Stimulated activated CD8-positive, alpha-beta memory T cell treated with anti-CD3 and anti-CD28 coated beads, Interleukin-15, amount 100 ng/mL, for 4 hours (primary cell): Measurements from ENCODE around the gene NCAM1.
"Not testable (repeated sequence)": the region's sequence is repeated elsewhere in the genome, so short reads cannot be mapped to it uniquely, and the experiment has no call there.

Experiments
- DNase-seq, 2 donors: peaks; one replicate each; pipeline ENCODE4 v3.0.0-alpha.2; 2020; ENCODE audit warnings: low read depth in 2 of 2

NCAM1 gene

DNA sequence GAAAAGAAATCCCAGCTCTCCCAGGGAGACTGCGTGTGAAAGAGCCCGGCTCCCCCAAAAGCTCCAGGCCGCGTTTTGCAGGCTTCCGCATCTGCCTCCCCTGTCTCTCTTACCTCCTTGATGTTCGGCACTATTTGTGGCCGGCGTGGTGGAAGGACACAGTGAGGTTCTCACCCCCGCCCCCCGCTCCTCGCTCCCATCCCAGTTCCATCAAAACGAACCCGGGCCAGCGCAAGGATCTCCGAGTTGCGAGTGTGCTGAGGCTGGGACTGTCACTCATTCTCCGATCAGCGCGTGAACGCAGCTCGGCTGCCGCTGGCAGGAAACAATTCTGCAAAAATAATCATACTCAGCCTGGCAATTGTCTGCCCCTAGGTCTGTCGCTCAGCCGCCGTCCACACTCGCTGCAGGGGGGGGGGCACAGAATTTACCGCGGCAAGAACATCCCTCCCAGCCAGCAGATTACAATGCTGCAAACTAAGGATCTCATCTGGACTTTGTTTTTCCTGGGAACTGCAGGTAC, at the start of gene NCAM1:
NCAM1 (plus strand) TSS at position 275 of the 523 bp plus-strand sequence.
- DNase-seq, result no peak

DNA sequence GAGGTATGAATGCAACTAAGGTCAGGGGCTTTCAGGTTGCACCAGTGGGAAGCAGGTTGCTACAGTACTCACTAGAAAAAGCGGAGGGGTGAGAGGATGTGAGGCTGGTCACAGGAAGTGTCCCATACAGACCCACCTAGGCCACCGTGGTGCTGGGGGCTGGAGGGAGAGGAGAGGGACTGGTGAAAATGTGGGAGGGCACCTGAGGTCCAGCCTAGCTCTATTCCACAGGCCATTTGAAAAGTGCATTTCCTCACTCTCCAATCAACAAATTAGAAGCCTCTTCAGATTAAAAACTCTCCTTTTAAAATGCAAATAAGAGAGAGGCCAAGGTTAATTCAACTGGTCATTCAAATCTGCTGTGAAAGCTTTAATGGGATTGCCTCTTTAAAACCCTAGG, 38.6 kb upstream of the NCAM1 start:
- no peak for DNase-seq

DNA sequence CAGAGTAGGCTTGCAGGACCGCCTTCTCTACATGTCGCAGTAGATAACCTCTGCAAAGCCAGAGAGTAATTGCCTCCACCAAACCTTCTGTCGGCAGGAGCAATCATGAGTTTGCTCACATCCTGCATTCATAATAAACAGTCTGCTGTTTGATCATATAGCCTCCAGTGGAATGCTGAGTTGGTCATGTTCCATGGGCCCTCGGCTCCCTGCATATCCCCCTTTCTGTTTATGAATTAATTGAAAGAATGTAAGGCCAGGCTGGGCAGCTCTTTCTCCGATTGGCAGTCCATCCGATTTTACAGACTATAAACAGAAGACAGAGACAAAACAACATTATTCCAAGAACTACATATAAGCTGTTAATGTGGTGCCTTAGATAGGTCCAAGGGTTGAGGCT, 36.4 kb upstream of the NCAM1 start:
- DNase-seq, result not testable (repeated sequence)

DNA sequence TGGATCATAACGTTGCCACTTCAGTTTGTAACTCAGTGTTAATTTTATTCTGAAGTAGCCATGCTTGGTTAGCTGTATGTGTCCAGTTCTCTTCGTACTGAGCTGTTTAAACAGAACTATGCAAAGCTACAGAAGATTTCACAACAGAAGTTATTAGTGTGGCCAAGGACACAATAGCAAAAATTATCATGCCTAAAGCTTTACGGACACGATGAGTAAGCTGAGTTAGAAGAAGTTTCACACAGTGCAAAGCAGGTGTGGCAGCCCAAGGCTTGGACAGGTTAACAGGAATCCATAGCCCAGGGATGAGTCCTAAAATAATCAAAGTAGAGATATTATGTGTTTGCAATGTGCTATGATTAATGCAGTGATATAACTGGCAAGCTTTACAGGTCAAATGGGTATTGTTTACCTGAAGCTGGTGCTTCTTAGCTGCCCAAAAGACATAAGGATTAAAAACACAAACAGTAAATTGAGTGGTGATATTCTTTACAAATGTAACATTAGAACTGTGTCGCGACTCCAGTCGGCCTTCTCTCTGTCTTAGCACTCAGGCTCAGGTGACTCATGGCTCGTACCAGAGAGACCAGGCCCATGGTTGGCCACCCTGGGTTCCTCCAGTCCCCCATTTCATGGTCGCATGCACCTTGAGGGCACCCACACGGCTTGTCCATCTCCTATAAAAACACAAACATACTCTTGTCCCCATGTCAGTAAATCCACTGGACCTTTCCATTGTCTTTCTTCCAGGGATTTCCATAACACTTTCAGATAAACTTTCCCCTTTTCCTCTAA, 35.5 kb upstream of the NCAM1 start:
- no peak for DNase-seq

DNA sequence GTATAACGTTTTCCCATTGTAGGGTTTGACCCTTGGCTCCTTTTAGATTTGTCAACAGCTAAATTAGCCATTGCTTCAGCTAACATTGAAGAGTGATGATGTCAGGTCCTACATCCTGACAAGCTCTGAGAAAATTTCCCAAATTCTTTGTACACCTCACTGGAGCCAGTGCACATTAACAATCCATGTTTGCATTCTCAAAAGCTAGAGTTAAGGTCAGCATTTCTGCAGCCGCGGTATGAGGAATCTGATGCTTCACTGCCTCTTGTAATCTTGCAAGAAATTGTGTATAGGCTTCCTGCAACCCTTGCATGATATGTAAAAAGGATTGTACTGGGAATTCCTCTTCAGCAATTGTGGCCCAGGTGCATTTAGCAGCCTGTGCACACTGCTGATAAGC, 33.1 kb upstream of the NCAM1 start:
- DNase-seq, result no peak

DNA sequence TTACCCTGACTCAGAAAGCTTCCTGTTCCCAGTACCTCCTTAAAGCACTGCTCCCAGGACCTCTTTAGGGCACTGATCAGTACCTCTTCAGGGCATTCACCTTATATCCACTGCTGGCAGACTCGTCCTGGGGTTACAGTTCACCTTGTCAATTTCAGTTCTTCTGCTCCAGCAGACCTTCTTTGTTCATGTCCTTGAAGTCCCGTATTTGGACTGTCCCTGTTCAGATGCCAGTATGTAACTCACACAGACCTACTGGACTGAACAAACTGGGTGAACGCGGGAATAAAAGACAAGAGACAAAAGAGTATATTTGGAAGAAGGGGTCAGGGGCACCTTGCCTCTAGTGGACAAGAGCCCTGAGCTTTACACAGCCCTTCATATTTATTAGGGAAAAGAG, 31.8 kb upstream of the NCAM1 start:
- DNase-seq, result no peak

DNA sequence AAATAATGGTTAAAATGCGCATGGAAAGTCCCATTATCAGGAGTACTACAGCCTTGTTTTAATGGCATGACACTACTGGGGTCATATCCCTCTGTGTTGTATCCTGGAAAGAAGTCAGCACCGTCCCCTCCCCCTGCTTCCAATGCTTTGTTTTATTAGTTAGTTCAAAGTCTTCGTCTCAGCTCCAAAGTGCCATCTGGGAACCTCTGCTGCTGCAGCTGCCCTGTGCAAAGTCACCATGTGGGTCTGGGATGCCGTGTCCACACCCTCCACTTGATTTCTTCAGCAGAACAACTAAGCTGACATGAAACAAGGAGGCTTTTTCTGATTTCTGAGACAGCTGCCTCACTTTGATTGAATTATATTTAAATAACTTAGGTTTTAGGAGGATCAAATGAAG, 29.5 kb upstream of the NCAM1 start:
- no peak for DNase-seq

DNA sequence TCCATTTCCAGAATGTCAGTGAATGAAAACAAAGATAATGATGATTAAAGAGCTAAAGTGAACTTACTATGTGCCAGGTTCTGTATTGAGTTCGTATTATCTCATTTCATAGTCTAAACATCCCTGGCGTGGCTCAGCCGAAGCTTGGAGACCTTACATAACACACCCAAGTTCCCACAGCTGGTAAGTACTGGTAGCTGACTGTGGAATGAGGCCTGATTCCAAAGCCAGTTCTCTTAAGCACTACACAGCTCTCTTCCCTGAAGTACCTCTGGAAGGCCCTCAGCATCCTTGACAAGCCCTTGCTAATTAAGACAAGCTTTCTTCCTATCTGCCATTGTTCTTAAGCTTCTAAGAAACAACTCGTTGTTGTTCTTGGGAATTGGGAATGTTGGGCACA, 28.6 kb upstream of the NCAM1 start:
- no peak for DNase-seq

DNA sequence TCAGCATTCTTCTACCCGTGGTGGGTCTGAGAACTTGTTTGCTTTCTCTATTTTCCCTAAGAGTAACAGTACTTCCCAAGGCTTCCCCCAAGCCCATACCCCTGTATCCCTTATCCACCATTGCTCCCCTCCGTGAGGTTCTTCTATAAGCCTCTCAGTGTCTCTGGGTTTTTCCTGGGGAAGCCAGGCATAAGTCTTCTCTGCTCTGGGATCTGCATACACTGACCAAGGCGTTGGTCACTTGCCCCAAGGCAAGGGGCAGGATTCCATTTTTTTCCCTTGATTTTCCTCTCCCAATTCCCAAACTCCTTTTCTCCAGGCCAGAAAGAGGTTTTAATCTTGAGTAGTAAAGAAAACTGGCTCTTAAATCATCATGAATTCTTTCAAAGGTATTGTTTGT, 27.2 kb upstream of the NCAM1 start:
- no peak for DNase-seq

DNA sequence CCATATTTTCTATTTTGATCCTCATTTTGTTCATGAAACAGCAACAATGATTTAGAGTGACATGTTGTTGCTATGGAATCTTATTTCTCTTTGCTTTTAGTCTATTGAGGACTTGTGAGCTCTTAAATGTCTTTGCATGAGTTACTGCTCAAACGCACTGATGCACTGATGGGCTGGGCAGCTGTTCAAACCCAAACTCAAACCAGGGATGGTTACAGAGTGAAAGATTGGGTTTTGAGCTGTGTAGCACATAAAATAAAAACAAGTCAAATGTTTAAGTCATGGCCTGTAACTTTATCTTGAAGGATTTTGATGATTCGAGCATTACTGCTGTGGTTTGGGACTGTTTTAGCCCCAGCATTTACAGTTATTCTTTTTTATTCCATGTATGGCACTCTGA, 20.1 kb upstream of the NCAM1 start:
- DNase-seq, result no peak

DNA sequence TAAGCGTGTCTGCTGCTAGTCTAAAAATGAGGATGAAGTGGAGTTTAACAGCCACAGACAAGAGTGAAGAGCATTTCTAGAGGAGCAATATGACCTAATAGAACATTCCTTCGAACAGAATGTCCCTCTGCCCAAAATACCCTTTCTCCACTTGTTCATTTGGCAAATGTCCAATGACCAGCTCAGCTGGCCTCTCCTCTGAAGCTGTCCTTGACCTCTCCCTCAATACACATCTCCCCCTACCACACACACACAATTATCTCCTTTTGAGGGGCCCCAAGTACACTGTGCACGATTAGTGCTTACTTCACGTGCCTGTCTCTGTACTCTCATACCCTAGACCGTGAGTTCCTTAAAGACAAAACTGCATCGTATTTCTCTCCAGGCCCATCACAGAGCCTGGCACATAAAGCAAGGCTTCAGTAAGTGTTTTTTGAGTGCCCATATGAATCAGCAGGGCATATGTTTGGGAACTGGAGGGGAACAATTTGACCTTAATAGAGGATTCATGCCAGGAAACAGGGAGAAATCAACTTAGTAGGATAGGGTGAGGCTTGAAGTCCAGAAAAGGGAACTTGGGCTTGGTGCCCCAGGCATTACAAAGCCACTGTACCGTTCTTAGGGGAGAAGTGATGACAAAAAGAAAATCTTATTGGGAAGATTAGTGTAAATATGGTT, 18.1 kb upstream of the NCAM1 start:
- no peak for DNase-seq

DNA sequence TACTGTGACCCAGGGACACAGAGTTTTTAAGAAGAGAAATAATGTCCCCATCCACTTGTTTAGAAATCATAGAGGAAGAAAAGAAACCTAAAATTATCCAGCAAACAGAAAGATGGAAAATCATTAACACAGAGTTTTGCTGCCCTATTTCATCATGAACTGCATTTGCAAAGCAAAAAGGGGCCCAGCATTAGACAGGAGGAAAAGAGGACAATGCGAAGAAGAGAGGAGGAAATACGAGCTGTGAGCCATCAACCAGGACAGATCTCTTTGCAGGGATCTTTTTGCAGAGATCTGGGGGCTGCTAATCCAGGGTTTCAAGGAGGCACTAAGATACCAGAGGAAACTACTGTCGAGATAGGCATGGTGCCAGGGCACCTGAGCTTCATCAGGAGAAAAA, 14.4 kb upstream of the NCAM1 start:
- no peak for DNase-seq

DNA sequence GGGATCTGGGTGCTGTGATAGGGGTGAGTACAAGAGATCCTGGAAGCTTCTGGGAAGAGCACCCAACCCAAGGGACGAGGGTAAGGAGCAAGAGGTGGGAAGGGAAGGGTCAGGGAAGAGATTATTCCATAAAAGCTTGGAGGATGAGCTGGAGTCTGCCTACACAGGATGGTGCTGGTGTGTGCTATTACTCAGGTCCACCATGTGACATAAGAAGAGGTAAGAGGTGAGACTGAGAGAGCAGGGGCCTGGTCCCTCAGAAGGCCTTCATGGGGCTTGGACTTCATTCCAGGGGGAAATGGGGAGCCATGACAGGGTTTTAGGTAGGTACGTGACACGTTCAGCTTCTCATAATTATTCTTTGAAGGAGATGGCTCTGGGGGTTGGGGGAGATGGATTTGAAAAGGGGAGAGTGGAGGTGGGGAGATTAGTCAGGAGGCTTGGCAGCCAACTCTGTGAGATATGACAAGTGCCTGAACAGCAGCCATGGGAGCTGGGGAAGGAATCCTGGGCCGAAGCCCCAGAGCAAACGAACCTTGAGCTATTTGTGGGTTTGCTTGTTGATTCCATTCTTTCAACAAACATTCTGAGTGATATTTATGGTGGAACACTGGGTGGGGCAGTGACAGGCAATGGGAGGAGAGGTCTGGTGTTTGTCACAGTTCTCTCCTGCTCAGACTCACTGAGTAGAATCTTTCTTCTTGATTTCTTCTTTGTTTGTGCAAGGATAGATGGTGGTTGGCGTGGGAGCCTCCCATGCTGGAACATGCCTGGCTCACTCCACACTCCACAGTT, 11.2 kb upstream of the NCAM1 start:
- no peak for DNase-seq

DNA sequence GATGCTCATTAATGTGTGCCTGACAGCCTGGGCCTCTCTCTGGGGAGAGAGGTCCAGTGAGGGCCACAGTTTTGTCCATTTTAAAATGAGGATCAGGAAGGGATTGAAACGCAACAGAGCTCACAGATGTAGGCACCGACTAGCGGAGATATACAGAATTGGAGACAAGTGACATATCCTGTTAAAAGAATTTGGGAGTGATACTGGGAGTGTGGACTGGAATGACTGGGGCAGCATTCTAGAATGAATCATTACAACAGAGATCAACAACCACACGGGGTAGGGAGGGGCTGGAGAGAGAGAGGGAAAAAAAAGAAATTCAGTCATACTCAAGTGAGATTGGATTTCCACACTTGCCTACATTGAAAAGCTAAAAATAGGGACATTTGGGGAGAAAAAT, 2.5 kb upstream of the NCAM1 start:
- no peak for DNase-seq

DNA sequence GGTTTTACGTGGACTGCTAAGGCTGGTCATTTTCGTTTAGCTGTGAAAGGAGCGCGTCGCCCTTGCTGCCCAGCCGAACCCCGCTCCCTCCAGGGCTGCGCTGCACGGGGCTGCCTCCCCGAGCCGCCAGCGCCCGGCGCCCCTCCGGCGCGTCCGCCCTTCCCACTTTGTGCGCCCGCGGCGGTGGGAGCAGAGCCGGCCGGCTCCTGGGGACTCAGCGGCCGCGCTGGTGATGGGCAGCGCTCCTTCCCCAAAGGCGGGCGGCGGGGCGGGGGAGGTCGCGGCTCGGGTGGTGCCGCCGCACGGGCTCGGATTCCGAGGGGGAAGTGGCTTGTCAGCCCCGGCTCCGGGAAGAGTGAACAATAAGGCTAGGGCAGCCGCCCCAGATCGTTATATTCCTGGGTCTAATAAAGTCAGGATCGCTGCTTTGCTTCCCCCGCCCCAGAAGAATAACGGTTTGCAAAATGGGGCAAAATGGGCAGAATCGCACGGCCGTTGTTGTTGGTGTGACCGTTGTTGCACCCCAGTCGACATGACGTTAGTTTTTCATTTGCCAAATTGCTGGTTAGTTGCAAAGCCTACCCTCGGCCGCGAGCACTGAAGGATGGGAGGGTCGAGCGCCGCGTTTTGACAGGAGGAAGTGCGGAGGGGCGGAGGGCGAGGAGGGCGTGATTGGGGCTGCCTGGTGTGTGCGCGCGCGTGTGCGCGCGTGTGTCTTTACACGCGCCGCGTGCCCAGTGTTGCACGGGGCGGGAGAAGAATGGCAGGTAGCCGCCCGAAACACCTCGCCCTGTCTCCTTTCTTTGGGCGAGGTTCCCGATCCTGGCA, 745 bp downstream of the NCAM1 start:
- no peak for DNase-seq

DNA sequence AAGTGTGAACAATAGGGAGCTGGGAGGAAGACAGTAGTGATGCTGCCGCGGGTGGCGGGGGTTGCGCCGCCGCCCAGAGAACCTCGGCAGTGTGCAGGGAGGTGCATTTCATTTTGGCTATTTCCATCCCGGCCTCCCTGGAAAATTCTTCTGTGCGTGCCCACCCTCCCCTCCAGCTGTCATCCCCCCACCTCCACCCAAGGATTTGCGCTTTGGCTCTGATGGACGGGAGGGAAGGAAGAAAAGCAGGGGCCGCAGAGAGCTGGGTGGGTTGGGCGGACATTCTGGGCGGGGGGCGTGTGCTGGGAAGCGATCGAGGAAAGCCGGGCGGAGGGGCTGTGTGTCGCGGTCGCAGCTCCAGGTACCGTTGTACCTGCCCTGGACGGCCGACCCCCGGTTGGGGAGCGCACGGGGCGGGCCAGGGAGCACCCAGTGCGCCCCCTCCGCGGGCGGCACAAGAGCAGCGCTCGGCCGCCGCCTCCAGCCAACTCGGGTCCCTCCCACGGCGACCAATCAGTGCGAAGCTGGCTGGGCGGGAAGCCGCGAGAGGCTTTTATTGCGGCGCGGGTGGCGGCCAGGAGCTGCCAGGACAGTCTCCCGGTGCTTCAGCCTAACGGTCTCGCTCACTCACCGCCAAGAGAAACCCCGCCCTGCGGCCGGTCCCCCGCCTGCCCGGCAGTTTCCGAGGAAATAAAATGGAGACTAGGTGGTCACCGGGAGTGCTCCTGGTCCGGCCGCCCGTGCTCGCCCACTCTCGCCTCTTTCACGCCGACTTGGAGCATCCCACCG, 1.6 kb downstream of the NCAM1 start:
- DNase-seq, result no peak

DNA sequence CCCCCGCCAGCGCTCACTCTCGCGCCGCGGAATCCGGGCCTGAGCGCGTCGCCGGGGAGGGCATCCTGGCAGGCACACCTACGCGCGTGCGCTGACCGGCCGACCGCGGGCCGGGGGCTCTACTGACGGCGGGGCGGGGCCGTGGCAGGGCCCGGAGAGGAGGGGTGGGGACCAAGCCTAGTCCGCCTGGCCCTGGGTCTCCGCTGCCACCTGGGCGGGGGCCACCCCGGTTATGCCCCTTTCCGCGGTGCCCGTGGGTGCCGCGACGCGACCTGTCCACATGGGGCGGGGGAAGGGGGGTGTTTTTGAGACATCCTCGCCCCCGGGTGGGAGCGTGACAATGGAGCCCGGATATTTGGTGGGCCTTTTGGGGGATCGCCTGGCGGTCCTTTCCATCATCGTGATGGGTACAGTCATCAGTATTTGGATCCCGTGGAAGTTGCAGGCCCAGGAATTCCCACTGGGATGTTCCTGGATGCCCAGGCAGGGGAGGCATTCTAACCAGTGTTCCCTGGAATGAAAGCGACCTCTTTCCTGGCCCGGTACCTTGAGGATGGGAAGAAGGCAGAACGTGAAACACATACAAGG, 2.2 kb downstream of the NCAM1 start:
- DNase-seq, result no peak

DNA sequence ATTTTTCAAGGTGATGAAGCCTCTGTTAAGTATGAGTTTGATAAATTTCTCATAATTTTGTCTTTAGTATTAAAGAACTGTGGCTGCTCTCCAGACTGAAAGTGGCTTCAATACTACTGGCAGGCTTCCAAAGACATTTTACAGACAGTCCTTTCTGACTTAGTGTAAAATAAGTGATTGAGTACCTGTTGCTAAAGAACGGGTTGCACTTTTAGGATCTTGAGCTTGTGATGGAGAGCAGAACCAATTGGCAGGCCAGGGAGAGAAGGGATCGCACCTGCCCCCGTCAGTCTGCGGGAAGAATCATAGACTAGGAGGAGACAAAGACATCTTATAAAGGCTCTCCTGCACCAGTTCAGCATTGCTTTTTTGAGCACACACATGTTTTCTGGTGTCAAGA, 4.4 kb downstream of the NCAM1 start:
- no peak for DNase-seq

DNA sequence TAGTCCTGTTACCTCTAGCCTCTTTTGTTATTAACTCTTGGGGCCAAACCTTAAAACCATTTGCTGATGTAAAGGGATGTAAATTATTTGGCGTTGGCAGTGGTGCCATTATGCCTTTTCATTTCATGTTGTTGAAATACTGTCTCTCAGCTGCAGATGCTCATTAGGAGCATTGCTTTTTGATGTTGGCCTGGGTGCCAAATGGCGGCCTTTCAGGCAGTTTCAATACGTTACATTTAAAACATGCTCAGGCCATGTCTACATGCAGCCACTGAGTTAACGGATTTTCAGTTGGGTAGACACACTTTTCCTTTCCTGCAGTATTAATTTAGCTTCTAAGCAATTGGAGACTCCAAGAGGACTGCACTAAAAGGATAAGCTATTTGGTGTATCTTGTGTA, 5.3 kb downstream of the NCAM1 start:
- no peak for DNase-seq

DNA sequence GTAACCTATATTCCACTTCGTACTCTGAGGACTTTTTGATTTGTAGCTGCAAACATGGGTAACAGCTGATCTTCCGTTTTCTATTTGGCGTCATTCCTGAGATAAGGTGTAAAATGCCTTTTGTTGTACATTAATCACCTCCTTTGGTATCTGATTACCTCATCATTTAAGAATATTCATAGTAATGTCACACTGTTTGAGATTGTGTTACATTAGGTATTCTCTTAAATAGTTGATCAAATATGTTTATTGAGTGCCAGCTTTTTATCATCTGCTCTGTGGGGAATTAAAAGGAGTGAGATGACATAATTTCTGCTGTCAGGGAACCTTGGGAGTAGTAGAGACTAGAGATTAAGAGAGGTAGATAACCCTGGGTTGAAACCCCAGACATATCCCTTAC, 5.9 kb downstream of the NCAM1 start:
- DNase-seq, result no peak
